ENCODE results near the gene PFN4. TPM values are rescaled to one million over a fixed set of nuclear protein-coding genes. Genes with fewer than 3 reads are reported as not detected.
"Not testable (repeated sequence)": the region's sequence is repeated elsewhere in the genome, so short reads cannot be mapped to it uniquely, and the experiment has no call there.

PFN4 gene
- polyA plus RNA-seq, 4 donors, result 0.27 to 0.66 TPM; not detected in 2

GRCh38 chr2:24158131-24158530 lies 35.0 kb upstream of the PFN4 start:
- Histone ChIP-seq H3K27ac (ENCODE audit: low read depth in 1 of 3, low read length in 2 of 3) (no peak overlapping the region), H3K4me1 (ENCODE audit: control insufficient read depth in 3 of 3, insufficient read depth in 2 of 3, low read depth in 1 of 3, low read length in 2 of 3) (peaks cover 0 to 4% (median 0%) of the 10 kb centered on the region in 3 donors), H3K27me3 (ENCODE audit: control insufficient read depth in 3 of 3, insufficient read depth in 3 of 3, low read length in 3 of 3) (no peaks in the 10 kb centered on the region), H3K36me3 (ENCODE audit: control insufficient read depth in 3 of 3, insufficient read depth in 2 of 3, low read depth in 1 of 3, low read length in 3 of 3) (peaks cover 0 to 6% (median 0%) of the 10 kb centered on the region in 3 donors), H3K4me3 (ENCODE audit: low read depth in 1 of 3, low read length in 3 of 3) (no peak overlapping the region), H3K9me3 (ENCODE audit: control insufficient read depth in 2 of 2, insufficient read depth in 1 of 2, low read depth in 1 of 2, low read length in 1 of 2) (no peaks in the 10 kb centered on the region)
- FAIRE-seq, result no peak
- 80 to 85% (median 80%) methylated on average over 5 of the region's 5 CpGs for whole genome bisulfite sequencing, 3 donors
- no peak for DNase-seq

GRCh38 chr2:24153478-24153877 lies 30.3 kb upstream of the PFN4 start:
- FAIRE-seq, result no peak
- H3K4me3 ChIP-seq (ENCODE audit: low read depth in 1 of 3, low read length in 3 of 3), result no peak overlapping the region

GRCh38 chr2:24152413-24153197 lies 29.5 kb upstream of the PFN4 start:
- peak; percentile 6 to 18 for DNase-seq
- Histone ChIP-seq H3K4me3 (ENCODE audit: low read depth in 1 of 3, low read length in 3 of 3) (no peak overlapping the region), H3K9me3 (ENCODE audit: control insufficient read depth in 2 of 2, insufficient read depth in 1 of 2, low read depth in 1 of 2, low read length in 1 of 2) (peaks cover 0 to 6% of the 10 kb centered on the region in 2 donors), H3K27ac (ENCODE audit: low read depth in 1 of 3, low read length in 2 of 3) (no peak overlapping the region), H3K36me3 (ENCODE audit: control insufficient read depth in 3 of 3, insufficient read depth in 2 of 3, low read depth in 1 of 3, low read length in 3 of 3) (peaks cover 0 to 7% (median 0%) of the 10 kb centered on the region in 3 donors), H3K27me3 (ENCODE audit: control insufficient read depth in 3 of 3, insufficient read depth in 3 of 3, low read length in 3 of 3) (no peaks in the 10 kb centered on the region), H3K4me1 (ENCODE audit: control insufficient read depth in 3 of 3, insufficient read depth in 2 of 3, low read depth in 1 of 3, low read length in 2 of 3) (peaks cover 0 to 4% (median 0%) of the 10 kb centered on the region in 3 donors)
- no peak for FAIRE-seq
- 79 to 86% (median 79%) methylated on average over 5 of the region's 5 CpGs for WGBS, 3 donors

More at GRCh38 chr2:24153478-24153877, 30.3 kb upstream of the PFN4 start:
- H3K9me3 ChIP-seq (ENCODE audit: control insufficient read depth in 2 of 2, insufficient read depth in 1 of 2, low read depth in 1 of 2, low read length in 1 of 2), result no peaks in the 10 kb centered on the region
- peak; percentile 54 to 55 for DNase-seq
- 42 to 76% (median 50%) methylated on average over 4 of the region's 4 CpGs for WGBS, 3 donors
- H3K36me3 ChIP-seq (ENCODE audit: control insufficient read depth in 3 of 3, insufficient read depth in 2 of 3, low read depth in 1 of 3, low read length in 3 of 3), result peaks cover 0 to 7% (median 0%) of the 10 kb centered on the region in 3 donors
- H3K27ac ChIP-seq (ENCODE audit: low read depth in 1 of 3, low read length in 2 of 3), result no peak overlapping the region
- no peaks in the 10 kb centered on the region for H3K27me3 ChIP-seq (ENCODE audit: control insufficient read depth in 3 of 3, insufficient read depth in 3 of 3, low read length in 3 of 3)
- peaks cover 0 to 4% (median 0%) of the 10 kb centered on the region in 3 donors for H3K4me1 ChIP-seq (ENCODE audit: control insufficient read depth in 3 of 3, insufficient read depth in 2 of 3, low read depth in 1 of 3, low read length in 2 of 3)

GRCh38 chr2:24147364-24147763 lies 24.2 kb upstream of the PFN4 start:
- Histone ChIP-seq H3K36me3 (ENCODE audit: control insufficient read depth in 3 of 3, insufficient read depth in 2 of 3, low read depth in 1 of 3, low read length in 3 of 3) (peaks cover 0 to 11% (median 0%) of the 10 kb centered on the region in 3 donors), H3K27ac (ENCODE audit: low read depth in 1 of 3, low read length in 2 of 3) (no peak overlapping the region), H3K4me3 (ENCODE audit: low read depth in 1 of 3, low read length in 3 of 3) (no peak overlapping the region), H3K9me3 (ENCODE audit: control insufficient read depth in 2 of 2, insufficient read depth in 1 of 2, low read depth in 1 of 2, low read length in 1 of 2) (peaks cover 0 to 9% of the 10 kb centered on the region in 2 donors), H3K4me1 (ENCODE audit: control insufficient read depth in 3 of 3, insufficient read depth in 2 of 3, low read depth in 1 of 3, low read length in 2 of 3) (no peaks in the 10 kb centered on the region), H3K27me3 (ENCODE audit: control insufficient read depth in 3 of 3, insufficient read depth in 3 of 3, low read length in 3 of 3) (no peaks in the 10 kb centered on the region)
- FAIRE-seq (no peak), DNase-seq (no peak)

- peaks cover 0 to 11% (median 0%) of the 10 kb centered on the region in 3 donors for H3K36me3 ChIP-seq (ENCODE audit: control insufficient read depth in 3 of 3, insufficient read depth in 2 of 3, low read depth in 1 of 3, low read length in 3 of 3)
- not testable (repeated sequence) for H3K27me3 ChIP-seq (ENCODE audit: control insufficient read depth in 3 of 3, insufficient read depth in 3 of 3, low read length in 3 of 3); DNase-seq; FAIRE-seq; H3K4me3 ChIP-seq (ENCODE audit: low read depth in 1 of 3, low read length in 3 of 3); H3K27ac ChIP-seq (ENCODE audit: low read depth in 1 of 3, low read length in 2 of 3); H3K4me1 ChIP-seq (ENCODE audit: control insufficient read depth in 3 of 3, insufficient read depth in 2 of 3, low read depth in 1 of 3, low read length in 2 of 3); H3K9me3 ChIP-seq (ENCODE audit: control insufficient read depth in 2 of 2, insufficient read depth in 1 of 2, low read depth in 1 of 2, low read length in 1 of 2)
- 94 to 99% (median 95%) methylated on average over 5 of the region's 5 CpGs for WGBS, 3 donors
These were observed 17.2 kb upstream of the PFN4 start for GRCh38 chr2:24140305-24140704.

GRCh38 chr2:24132543-24132942 lies 9.4 kb upstream of the PFN4 start:
- H3K36me3 ChIP-seq (ENCODE audit: control insufficient read depth in 3 of 3, insufficient read depth in 2 of 3, low read depth in 1 of 3, low read length in 3 of 3), result no peaks in the 10 kb centered on the region
- WGBS, 3 donors, result 97 to 100% (median 97%) methylated on average over 3 of the region's 3 CpGs
- no peaks in the 10 kb centered on the region for H3K4me1 ChIP-seq (ENCODE audit: control insufficient read depth in 3 of 3, insufficient read depth in 2 of 3, low read depth in 1 of 3, low read length in 2 of 3)

GRCh38 chr2:24125956-24126355 lies 2.8 kb upstream of the PFN4 start:
- no peak for DNase-seq
- no peaks in the 10 kb centered on the region for H3K9me3 ChIP-seq (ENCODE audit: control insufficient read depth in 2 of 2, insufficient read depth in 1 of 2, low read depth in 1 of 2, low read length in 1 of 2)
- peaks cover 0 to 5% (median 0%) of the 10 kb centered on the region in 3 donors for H3K4me1 ChIP-seq (ENCODE audit: control insufficient read depth in 3 of 3, insufficient read depth in 2 of 3, low read depth in 1 of 3, low read length in 2 of 3)
- H3K27me3 ChIP-seq (ENCODE audit: control insufficient read depth in 3 of 3, insufficient read depth in 3 of 3, low read length in 3 of 3), result no peaks in the 10 kb centered on the region
- FAIRE-seq, result no peak
- H3K27ac ChIP-seq (ENCODE audit: low read depth in 1 of 3, low read length in 2 of 3), result no peak overlapping the region
- no peak overlapping the region for H3K4me3 ChIP-seq (ENCODE audit: low read depth in 1 of 3, low read length in 3 of 3)
- 32 to 63% (median 39%) methylated on average over 1 of the region's 1 CpG for WGBS, 3 donors
- H3K36me3 ChIP-seq (ENCODE audit: control insufficient read depth in 3 of 3, insufficient read depth in 2 of 3, low read depth in 1 of 3, low read length in 3 of 3), result no peaks in the 10 kb centered on the region

More at GRCh38 chr2:24132543-24132942, 9.4 kb upstream of the PFN4 start:
- DNase-seq, result no peak
- H3K27ac ChIP-seq (ENCODE audit: low read depth in 1 of 3, low read length in 2 of 3), result no peak overlapping the region
- no peak for FAIRE-seq
- H3K27me3 ChIP-seq (ENCODE audit: control insufficient read depth in 3 of 3, insufficient read depth in 3 of 3, low read length in 3 of 3), result no peaks in the 10 kb centered on the region
- H3K4me3 ChIP-seq (ENCODE audit: low read depth in 1 of 3, low read length in 3 of 3), result no peak overlapping the region
- H3K9me3 ChIP-seq (ENCODE audit: control insufficient read depth in 2 of 2, insufficient read depth in 1 of 2, low read depth in 1 of 2, low read length in 1 of 2), result peaks cover 0 to 4% of the 10 kb centered on the region in 2 donors

- no peak for FAIRE-seq
- Histone ChIP-seq H3K27ac (ENCODE audit: low read depth in 1 of 3, low read length in 2 of 3) (peak overlapping the region; percentile 72 to 89 (median 75)), H3K4me1 (ENCODE audit: control insufficient read depth in 3 of 3, insufficient read depth in 2 of 3, low read depth in 1 of 3, low read length in 2 of 3) (peaks cover 0 to 5% (median 0%) of the 10 kb centered on the region in 3 donors), H3K36me3 (ENCODE audit: control insufficient read depth in 3 of 3, insufficient read depth in 2 of 3, low read depth in 1 of 3, low read length in 3 of 3) (no peaks in the 10 kb centered on the region), H3K27me3 (ENCODE audit: control insufficient read depth in 3 of 3, insufficient read depth in 3 of 3, low read length in 3 of 3) (no peaks in the 10 kb centered on the region), H3K4me3 (ENCODE audit: low read depth in 1 of 3, low read length in 3 of 3) (peak overlapping the region; percentile 52 to 91 (median 81)), H3K9me3 (ENCODE audit: control insufficient read depth in 2 of 2, insufficient read depth in 1 of 2, low read depth in 1 of 2, low read length in 1 of 2) (no peaks in the 10 kb centered on the region)
- DNase-seq, result no peak
- 12 to 18% (median 17%) methylated on average over 9 of the region's 9 CpGs for WGBS, 3 donors
These were observed 917 bp upstream of the PFN4 start for GRCh38 chr2:24123922-24124580.
